OCI-LY1 (cell line): Measurements from ENCODE around the gene RAB25.

Experiments
- CTCF ChIP-seq: fragments of 200-600 bp; sonication (generic), shearing (Covaris generic); IDR thresholded peaks from 2 replicates; pipeline ENCODE4 v1.5.1; 2017; ENCODE audit warnings: mild to moderate bottlenecking, antibody characterized with exemption, low read length, moderate library complexity, mixed read lengths
- EZH2 ChIP-seq: fragments of 200-600 bp; sonication (generic), shearing (Covaris generic); IDR thresholded peaks from 2 replicates; pipeline ENCODE4 v1.8.0; 2017; ENCODE audit warnings: borderline replicate concordance, mixed run types, mild to moderate bottlenecking, antibody characterized with exemption, low read length, moderate library complexity, mixed read lengths

- no peak for TF ChIP-seq CTCF
- no peak for TF ChIP-seq EZH2
Observed at GRCh38 chr1:156072251-156072650, 11.3 kb downstream of the RAB25 start.
